ENCODE measurements around the gene NEK8.

Gene NEK8

GRCh38 chr17:28728364-28729200 is at the start of gene NEK8:
Gene NEK8, plus strand, starts transcription at chr17:28728788. Its CDS starts 26 bp downstream, at chr17:28728814.
- peak within 1 kb of the TSS; percentile 92 for H3K9ac ChIP-seq (ENCODE audit: low read depth, low read length)
- peaks cover 13% of the 10 kb centered on the region for H3K36me3 ChIP-seq (ENCODE audit: insufficient read depth, low read length)
- no peaks in the 10 kb centered on the region for H3K9me3 ChIP-seq (ENCODE audit: control insufficient read depth, insufficient read depth, low read length)
- H3K4me1 ChIP-seq (ENCODE audit: insufficient read depth, low read length), result peaks cover 4% of the 10 kb centered on the region; the same call in 1 of the 2 replicates

GRCh38 chr17:28682655-28683054 is 45.9 kb upstream of the NEK8 start:
- Histone ChIP-seq H3K9ac (ENCODE audit: low read depth, low read length) (no peak overlapping the region), H3K36me3 (ENCODE audit: insufficient read depth, low read length) (peaks cover 63% of the 10 kb centered on the region), H3K4me1 (ENCODE audit: insufficient read depth, low read length) (no peaks in the 10 kb centered on the region), H3K9me3 (ENCODE audit: control insufficient read depth, insufficient read depth, low read length) (no peaks in the 10 kb centered on the region)

DNA sequence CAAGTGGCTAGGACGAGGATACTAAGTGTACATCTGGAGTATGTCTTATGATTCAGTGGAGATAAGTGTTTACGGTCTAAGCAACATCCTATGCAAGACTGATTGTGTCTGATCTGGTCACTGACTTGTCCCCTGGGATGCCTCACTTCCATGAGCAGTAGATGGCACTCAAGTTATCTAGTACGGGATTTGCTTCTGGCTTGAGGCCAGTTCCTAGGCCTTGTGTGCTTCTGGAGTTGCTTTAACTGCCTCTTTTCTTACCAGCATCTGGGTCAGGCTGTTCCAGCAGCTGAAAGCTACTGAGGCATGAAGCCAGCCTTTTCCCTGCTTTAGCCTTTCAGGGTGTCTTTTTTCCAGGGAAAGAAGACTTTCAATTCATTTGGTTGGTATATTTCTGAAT is 43.6 kb upstream of the NEK8 start:
- Histone ChIP-seq H3K4me1 (ENCODE audit: insufficient read depth, low read length) (no peaks in the 10 kb centered on the region), H3K9ac (ENCODE audit: low read depth, low read length) (no peak overlapping the region), H3K9me3 (ENCODE audit: control insufficient read depth, insufficient read depth, low read length) (no peaks in the 10 kb centered on the region), H3K36me3 (ENCODE audit: insufficient read depth, low read length) (peaks cover 70% of the 10 kb centered on the region)

- Histone ChIP-seq H3K9ac (ENCODE audit: low read depth, low read length) (no peak overlapping the region), H3K4me1 (ENCODE audit: insufficient read depth, low read length) (no peaks in the 10 kb centered on the region), H3K36me3 (ENCODE audit: insufficient read depth, low read length) (peaks cover 72% of the 10 kb centered on the region), H3K9me3 (ENCODE audit: control insufficient read depth, insufficient read depth, low read length) (no peaks in the 10 kb centered on the region)
Observed at GRCh38 chr17:28685366-28685765, 43.2 kb upstream of the NEK8 start.

- Histone ChIP-seq H3K36me3 (ENCODE audit: insufficient read depth, low read length) (peaks cover 70% of the 10 kb centered on the region), H3K4me1 (ENCODE audit: insufficient read depth, low read length) (no peaks in the 10 kb centered on the region), H3K9me3 (ENCODE audit: control insufficient read depth, insufficient read depth, low read length) (no peaks in the 10 kb centered on the region), H3K9ac (ENCODE audit: low read depth, low read length) (no peak overlapping the region)
Observed at GRCh38 chr17:28686296-28686695, 42.3 kb upstream of the NEK8 start.

DNA sequence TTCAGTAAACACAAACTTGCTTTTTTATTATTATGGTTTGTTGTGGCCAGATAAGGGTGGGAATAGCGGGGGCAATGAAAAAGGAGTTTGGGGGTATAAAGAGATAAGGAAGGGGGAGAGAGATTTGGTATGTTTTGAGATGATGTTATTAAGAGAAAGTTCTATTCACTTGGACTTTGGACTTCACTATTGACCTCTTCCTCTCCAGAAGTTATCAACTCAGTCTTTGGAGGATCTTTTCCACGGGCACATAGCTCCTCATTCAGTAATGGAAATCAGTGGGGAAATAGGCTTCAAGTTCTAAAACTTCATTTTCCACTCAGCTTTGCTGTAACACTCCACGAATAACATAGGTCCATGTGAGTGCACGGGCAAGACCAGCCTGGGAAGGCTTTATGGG is 40.1 kb upstream of the NEK8 start:
- Histone ChIP-seq H3K4me1 (ENCODE audit: insufficient read depth, low read length) (no peaks in the 10 kb centered on the region), H3K9me3 (ENCODE audit: control insufficient read depth, insufficient read depth, low read length) (no peaks in the 10 kb centered on the region), H3K9ac (ENCODE audit: low read depth, low read length) (no peak overlapping the region), H3K36me3 (ENCODE audit: insufficient read depth, low read length) (peaks cover 57% of the 10 kb centered on the region)

- Histone ChIP-seq H3K9me3 (ENCODE audit: control insufficient read depth, insufficient read depth, low read length) (no peaks in the 10 kb centered on the region), H3K9ac (ENCODE audit: low read depth, low read length) (no peak overlapping the region), H3K4me1 (ENCODE audit: insufficient read depth, low read length) (no peaks in the 10 kb centered on the region), H3K36me3 (ENCODE audit: insufficient read depth, low read length) (peaks cover 59% of the 10 kb centered on the region)
Observed at GRCh38 chr17:28689011-28689410, 39.6 kb upstream of the NEK8 start.

DNA sequence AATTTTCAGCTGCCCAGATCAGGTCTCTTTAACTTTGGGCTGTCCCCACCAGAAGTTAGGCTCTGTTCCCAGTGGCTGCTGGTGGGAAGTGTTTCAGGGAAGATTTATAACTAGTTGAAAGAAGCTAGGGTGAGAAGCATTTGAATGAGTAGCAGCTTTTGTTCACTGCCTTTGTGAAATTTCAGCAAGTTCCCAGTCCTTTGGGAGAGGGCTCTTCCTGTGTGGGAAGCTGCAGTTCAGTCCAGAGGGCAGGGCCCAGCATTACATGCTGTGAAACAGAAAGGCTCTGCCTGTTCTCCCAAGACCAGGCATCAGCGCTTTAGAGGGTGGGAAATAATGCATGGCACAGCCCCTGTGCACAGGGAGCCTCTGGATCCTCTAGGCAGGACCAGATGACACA is 34.7 kb upstream of the NEK8 start:
- H3K4me1 ChIP-seq (ENCODE audit: insufficient read depth, low read length), result no peaks in the 10 kb centered on the region
- H3K36me3 ChIP-seq (ENCODE audit: insufficient read depth, low read length), result peaks cover 46% of the 10 kb centered on the region
- H3K9ac ChIP-seq (ENCODE audit: low read depth, low read length), result no peak overlapping the region
- H3K9me3 ChIP-seq (ENCODE audit: control insufficient read depth, insufficient read depth, low read length), result no peaks in the 10 kb centered on the region

- H3K4me1 ChIP-seq (ENCODE audit: insufficient read depth, low read length), result no peaks in the 10 kb centered on the region
Observed at GRCh38 chr17:28698253-28698941, 30.2 kb upstream of the NEK8 start.

DNA sequence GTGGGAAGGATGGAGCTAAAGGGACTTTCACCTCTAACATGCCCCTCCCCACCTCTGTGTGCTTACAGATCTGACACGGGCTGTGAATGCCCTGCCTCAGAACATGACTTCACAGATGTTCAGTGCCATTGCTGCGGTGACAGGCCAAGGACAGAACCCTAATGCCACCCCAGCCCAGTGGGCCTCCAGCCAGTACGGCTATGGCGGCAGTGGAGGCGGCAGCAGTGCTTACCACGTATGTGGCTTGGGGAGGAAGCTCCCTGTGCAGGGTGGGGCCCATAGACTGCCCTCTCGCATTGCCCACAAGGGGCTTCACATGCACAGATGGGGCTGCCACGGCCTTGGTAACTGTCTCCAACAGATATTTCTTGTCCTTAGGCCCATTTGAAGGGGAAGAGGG is 28.3 kb upstream of the NEK8 start:
- Histone ChIP-seq H3K9ac (ENCODE audit: low read depth, low read length) (no peak overlapping the region), H3K9me3 (ENCODE audit: control insufficient read depth, insufficient read depth, low read length) (no peaks in the 10 kb centered on the region), H3K36me3 (ENCODE audit: insufficient read depth, low read length) (peaks cover 42% of the 10 kb centered on the region), H3K4me1 (ENCODE audit: insufficient read depth, low read length) (no peaks in the 10 kb centered on the region; the same call in 1 of the 2 replicates)

More at GRCh38 chr17:28698253-28698941, 30.2 kb upstream of the NEK8 start:
- Histone ChIP-seq H3K9ac (ENCODE audit: low read depth, low read length) (no peak overlapping the region), H3K36me3 (ENCODE audit: insufficient read depth, low read length) (peaks cover 46% of the 10 kb centered on the region), H3K9me3 (ENCODE audit: control insufficient read depth, insufficient read depth, low read length) (no peaks in the 10 kb centered on the region)

- no peaks in the 10 kb centered on the region; the same call in 1 of the 2 replicates for H3K4me1 ChIP-seq (ENCODE audit: insufficient read depth, low read length)
- no peak overlapping the region for H3K9ac ChIP-seq (ENCODE audit: low read depth, low read length)
- H3K36me3 ChIP-seq (ENCODE audit: insufficient read depth, low read length), result peaks cover 42% of the 10 kb centered on the region
- H3K9me3 ChIP-seq (ENCODE audit: control insufficient read depth, insufficient read depth, low read length), result no peaks in the 10 kb centered on the region
Observed at GRCh38 chr17:28700830-28701492, 27.6 kb upstream of the NEK8 start.

GRCh38 chr17:28702026-28702751 is 26.4 kb upstream of the NEK8 start:
- Histone ChIP-seq H3K9ac (ENCODE audit: low read depth, low read length) (no peak overlapping the region), H3K36me3 (ENCODE audit: insufficient read depth, low read length) (peaks cover 37% of the 10 kb centered on the region), H3K9me3 (ENCODE audit: control insufficient read depth, insufficient read depth, low read length) (no peaks in the 10 kb centered on the region), H3K4me1 (ENCODE audit: insufficient read depth, low read length) (no peaks in the 10 kb centered on the region; the same call in 1 of the 2 replicates)

DNA sequence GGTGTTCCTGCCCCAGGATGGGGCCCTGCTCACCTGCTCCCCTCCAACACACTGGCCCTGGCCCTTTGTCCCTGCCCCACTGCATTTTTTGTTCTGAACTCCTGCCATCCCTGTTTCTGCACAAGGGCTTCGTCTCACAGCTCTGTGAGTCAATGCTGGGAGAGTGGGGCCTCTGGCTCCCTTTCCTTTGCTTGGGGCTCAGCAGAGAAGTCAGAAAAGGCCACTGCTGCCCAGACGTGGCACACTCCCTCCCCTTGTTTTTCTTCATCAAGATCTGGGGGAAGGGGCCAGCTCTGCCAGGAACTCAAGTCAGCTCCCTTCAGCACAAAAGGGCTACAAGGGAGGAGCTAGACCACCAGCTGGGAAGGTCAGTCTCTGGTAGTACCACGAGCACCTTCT is 25.8 kb upstream of the NEK8 start:
- Histone ChIP-seq H3K9me3 (ENCODE audit: control insufficient read depth, insufficient read depth, low read length) (no peaks in the 10 kb centered on the region), H3K36me3 (ENCODE audit: insufficient read depth, low read length) (peaks cover 31% of the 10 kb centered on the region), H3K9ac (ENCODE audit: low read depth, low read length) (no peak overlapping the region), H3K4me1 (ENCODE audit: insufficient read depth, low read length) (no peaks in the 10 kb centered on the region; the same call in 1 of the 2 replicates)

All from ES-I3 (cell line).